Lung microvascular endothelial cell (primary cell): ENCODE results near the gene NOL3. TPM values are rescaled to one million over a fixed set of nuclear protein-coding genes. Genes with fewer than 3 reads are reported as not detected.
"Not testable (repeated sequence)": the region's sequence is repeated elsewhere in the genome, so short reads cannot be mapped to it uniquely, and the experiment has no call there.

Source experiments
- DNase-seq, 2 donors: peaks; one replicate each; pipeline versions ENCODE4 v3.0.0 to v3.0.0-alpha.2; 2010; ENCODE audit warnings: low read depth in 2 of 2
- total RNA-seq: library from RNA; depleted of rRNA; stranded (reverse); fragments of >200 nt; gene quantifications from 2 replicates; pipeline ENCODE4 v1.2.1, GENCODE V29; 2014

Gene NOL3
- 4.8 and 5.6 TPM in 2 replicates for total RNA-seq

GRCh38 chr16:67170168-67170948 is at the start of gene NOL3:
NOL3 (plus strand) TSS chr16:67170538.
- DNase-seq = peak; percentile 80 to 87

DNA sequence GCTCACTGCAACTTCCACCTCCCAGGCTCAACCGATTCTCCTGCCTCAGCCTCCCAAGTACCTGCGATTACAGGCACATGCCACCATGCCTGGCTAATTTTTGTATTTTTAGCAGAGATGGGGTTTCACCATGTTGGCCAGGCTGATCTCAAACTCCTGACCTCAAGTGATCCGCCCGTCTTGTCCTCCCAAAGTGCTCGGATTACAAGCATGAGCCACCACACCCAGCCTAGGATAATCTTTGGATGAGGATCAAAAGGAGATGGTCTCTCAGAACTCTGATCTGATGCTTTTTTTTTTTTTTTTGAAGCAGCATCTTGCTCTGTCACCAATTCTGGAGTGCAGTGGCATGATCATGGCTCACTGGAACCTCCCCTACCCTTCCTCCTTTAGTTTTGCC is 47.5 kb upstream of the NOL3 start:
- not testable (repeated sequence) for DNase-seq

GRCh38 chr16:67128417-67128816 is 41.9 kb upstream of the NOL3 start:
- DNase-seq = no peak

GRCh38 chr16:67128887-67129286 is 41.5 kb upstream of the NOL3 start:
- DNase-seq = no peak

- DNase-seq = no peak
These were observed 40.9 kb upstream of the NOL3 start for GRCh38 chr16:67129422-67129821.

DNA sequence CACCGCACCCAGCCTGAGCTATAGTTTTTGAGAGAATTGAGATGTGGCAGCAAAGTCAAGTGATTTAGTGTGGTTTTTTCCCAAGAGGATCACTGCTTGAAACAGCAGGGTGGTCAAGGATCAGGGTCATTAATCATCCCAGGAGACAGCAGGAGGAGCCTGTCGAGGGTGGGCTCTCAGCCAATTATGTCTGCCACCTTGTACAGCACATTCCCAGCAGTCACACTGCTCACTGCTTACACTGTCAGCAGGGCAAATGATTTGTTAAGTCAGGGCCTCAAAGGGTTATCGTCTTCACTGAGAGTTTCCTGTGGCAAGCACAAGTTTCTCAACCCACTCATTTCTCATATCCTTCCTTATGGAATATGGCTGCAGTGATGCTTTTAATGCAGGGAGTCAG is 32.7 kb upstream of the NOL3 start:
- peak in 1 of 2 donors; percentile 76 for DNase-seq

GRCh38 chr16:67141391-67141790 is 28.9 kb upstream of the NOL3 start:
- no peak for DNase-seq

GRCh38 chr16:67142342-67142741 is 28.0 kb upstream of the NOL3 start:
- no peak for DNase-seq

DNA sequence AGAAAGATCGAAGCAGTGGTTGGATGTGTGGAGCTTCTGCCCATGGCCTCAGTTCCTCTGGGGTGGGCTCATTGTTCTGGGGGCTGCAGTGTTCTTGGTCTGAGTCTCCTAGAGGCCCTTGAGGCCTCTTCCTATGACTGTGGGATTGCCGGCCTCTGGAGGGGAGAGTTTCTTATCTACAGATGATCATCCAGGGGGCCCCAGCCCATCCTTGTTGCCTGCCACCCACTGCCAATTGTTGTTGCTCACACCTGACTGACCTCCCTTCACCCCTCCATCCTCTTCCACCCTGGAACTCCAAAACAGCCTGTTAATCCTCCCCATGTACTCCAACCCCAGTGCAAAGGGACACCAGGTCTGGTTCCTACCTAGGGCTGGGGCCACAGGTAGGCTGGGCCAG is 25.4 kb upstream of the NOL3 start:
- DNase-seq = no peak

GRCh38 chr16:67145746-67146145 is 24.6 kb upstream of the NOL3 start:
- no peak for DNase-seq

GRCh38 chr16:67146523-67147357 is 23.6 kb upstream of the NOL3 start:
- DNase-seq = no peak

GRCh38 chr16:67147437-67148140 is 22.7 kb upstream of the NOL3 start:
- DNase-seq = no peak

GRCh38 chr16:67148221-67148620 is 22.1 kb upstream of the NOL3 start:
- no peak for DNase-seq

GRCh38 chr16:67148656-67149275 is 21.6 kb upstream of the NOL3 start:
- no peak for DNase-seq

DNA sequence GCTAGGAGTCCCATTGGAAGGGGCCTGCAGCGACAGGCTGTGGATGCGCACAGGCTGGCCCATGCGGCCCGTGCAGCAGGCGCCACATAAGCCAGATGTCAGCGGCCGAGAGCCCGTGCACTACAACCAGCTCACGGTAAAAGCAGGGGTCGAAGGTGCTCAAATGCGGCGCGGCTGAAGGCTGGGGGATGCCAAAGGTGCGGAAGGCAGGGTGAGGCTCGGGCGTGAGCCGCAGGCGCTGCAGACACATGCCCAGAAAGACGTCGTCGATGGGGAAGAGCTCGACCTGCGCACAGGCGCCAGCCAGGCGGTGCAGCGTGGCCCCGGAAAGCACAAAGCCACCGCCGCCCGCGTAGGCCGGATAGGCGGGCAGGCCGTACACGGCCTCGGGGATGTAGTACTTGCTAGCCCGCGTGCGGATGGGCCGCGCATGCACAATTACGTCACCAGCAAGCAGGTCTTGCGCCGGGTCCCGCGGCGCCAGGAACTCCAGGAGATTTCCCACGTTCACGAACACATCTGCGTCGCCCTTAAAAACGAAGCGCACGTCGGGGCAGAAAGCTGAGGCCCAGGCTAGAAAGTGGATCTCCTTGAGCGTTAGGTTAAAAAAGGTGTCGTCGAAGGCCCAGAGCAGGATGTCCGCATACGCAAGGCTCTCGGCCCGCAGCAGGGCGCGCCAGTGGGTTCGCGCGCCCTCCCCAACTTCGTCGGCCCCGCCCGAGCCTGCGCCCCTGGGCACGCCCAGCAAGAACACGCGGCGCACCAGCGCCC is 20.9 kb upstream of the NOL3 start:
- no peak for DNase-seq

GRCh38 chr16:67150047-67150832 is 20.1 kb upstream of the NOL3 start:
- DNase-seq = peak in 1 of 2 donors; percentile 47

- peak in 1 of 2 donors; percentile 43 for DNase-seq
These were observed 19.4 kb upstream of the NOL3 start, which contains the start of gene B3GNT9 for GRCh38 chr16:67150833-67151396. B3GNT9 (minus strand) TSS chr16:67150998; CDS start chr16:67150485, 513 bp downstream.

DNA sequence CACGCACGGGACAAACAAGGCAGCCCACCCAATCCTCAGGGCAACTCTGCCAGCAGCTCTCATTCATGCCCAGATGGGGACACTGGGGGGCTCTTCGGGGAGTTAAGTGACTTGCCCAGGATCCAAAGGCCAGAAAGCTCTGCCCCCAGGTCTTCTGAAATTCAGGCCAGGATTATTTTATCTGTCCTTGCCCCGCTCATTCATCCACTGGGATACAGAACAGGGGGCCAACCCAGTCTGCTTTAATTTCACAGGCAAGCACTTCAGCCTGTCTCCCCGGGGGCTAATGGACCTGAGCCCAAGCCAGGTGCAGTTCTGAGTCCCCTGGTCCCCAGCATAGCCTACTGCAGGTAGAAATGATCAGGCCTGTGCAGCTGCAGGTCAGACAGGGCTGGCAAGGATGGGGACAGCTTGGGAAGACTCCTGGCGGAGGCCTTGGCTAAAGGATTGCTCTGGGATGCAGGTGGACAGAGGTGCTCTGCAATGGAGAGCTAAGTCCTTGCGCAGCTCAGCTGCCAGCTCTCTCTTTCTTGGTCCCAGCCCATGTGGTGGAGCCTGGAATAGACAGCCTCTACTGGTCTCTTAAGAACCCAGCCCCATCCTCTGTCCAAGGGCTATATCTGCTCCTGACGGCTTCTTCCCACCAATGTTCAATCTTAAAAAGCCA is 18.8 kb upstream of the NOL3 start:
- no peak for DNase-seq
